HepG2 (cell line): ENCODE measurements around the gene TUBA4B. TPM values are rescaled to one million over a fixed set of nuclear protein-coding genes. Genes with fewer than 3 reads are reported as not detected.

ENCODE experiments used
- AKAP8 ChIP-seq: sonication (generic); formaldehyde crosslinking; IDR thresholded peaks from 2 replicates; pipeline ENCODE4 v1.5.1; 2020; ENCODE audit warnings: mild to moderate bottlenecking, missing genetic modification reagents
- FOXK1 ChIP-seq: sonication (generic); formaldehyde crosslinking; IDR thresholded peaks from 2 replicates; pipeline ENCODE4 v1.4.0; 2020; ENCODE audit warnings: low read depth, missing genetic modification reagents, borderline replicate concordance
- GATA4 ChIP-seq: sonication (generic); IDR thresholded peaks from 2 replicates; pipeline ENCODE4 v1.6.1; 2016; ENCODE audit warnings: antibody characterized with exemption, low read depth, borderline replicate concordance
- GMEB1 ChIP-seq: sonication (generic); formaldehyde crosslinking; IDR thresholded peaks from 2 replicates; pipeline ENCODE4 v1.5.1; 2020; ENCODE audit warnings: missing genetic modification reagents, mild to moderate bottlenecking, borderline replicate concordance
- HMGA1 ChIP-seq: sonication (generic); formaldehyde crosslinking; conservative IDR thresholded peaks from 2 replicates; pipeline ENCODE4 v1.4.0; 2020; ENCODE audit warnings: missing genetic modification reagents
- KLF11 ChIP-seq: IDR thresholded peaks from 2 replicates; pipeline ENCODE4 v1.6.1; 2016; ENCODE audit warnings: missing compliant biosample characterization
- MAFF ChIP-seq: IDR thresholded peaks from 2 replicates; pipeline ENCODE4 v1.6.1; 2011; ENCODE audit warnings: low read depth, low read length, improper control_type of control experiment
- RFXANK ChIP-seq: IDR thresholded peaks from 2 replicates; pipeline ENCODE4 v1.6.1; 2016
- TRAFD1 ChIP-seq: sonication (generic); formaldehyde crosslinking; IDR thresholded peaks from 2 replicates; pipeline ENCODE4 v1.5.1; 2020; ENCODE audit warnings: missing genetic modification reagents, mild to moderate bottlenecking, borderline replicate concordance
- ZFP82 ChIP-seq: sonication (generic); formaldehyde crosslinking; IDR thresholded peaks from 2 replicates; pipeline ENCODE4 v1.5.1; 2020; ENCODE audit warnings: mild to moderate bottlenecking, missing genetic modification reagents, borderline replicate concordance
- ZNF235 ChIP-seq: sonication (generic); formaldehyde crosslinking; IDR thresholded peaks from 2 replicates; pipeline ENCODE4 v1.8.1; 2023; ENCODE audit warnings: mild to moderate bottlenecking, missing genetic modification reagents, borderline replicate concordance
- ZNF441 ChIP-seq: sonication (generic); formaldehyde crosslinking; IDR thresholded peaks from 2 replicates; pipeline ENCODE4 v1.7.0; 2021; ENCODE audit warnings: missing genetic modification reagents, borderline replicate concordance
- ZNF468 ChIP-seq: sonication (generic); formaldehyde crosslinking; IDR thresholded peaks from 2 replicates; pipeline ENCODE4 v1.8.0; 2022; ENCODE audit warnings: mild to moderate bottlenecking, moderate library complexity, missing genetic modification reagents
- ZNF749 ChIP-seq: sonication (generic); formaldehyde crosslinking; IDR thresholded peaks from 2 replicates; pipeline ENCODE4 v1.8.0; 2022; ENCODE audit warnings: mild to moderate bottlenecking, missing genetic modification reagents, moderate library complexity, borderline replicate concordance
- ZSCAN25 ChIP-seq: sonication (generic); formaldehyde crosslinking; IDR thresholded peaks from 2 replicates; pipeline ENCODE4 v1.8.0; 2022; ENCODE audit warnings: mild to moderate bottlenecking, missing genetic modification reagents
- polyA plus RNA-seq, 8 experiments: library from polyadenylated mRNA; depleted of rRNA in 3 of 8; stranded (reverse) in 7 of 8; unstranded in 1 of 8; fragments of >200 nt; fragmentation: Illumina TruSeq in 4 of 8; extraction: Trizol in 4 of 8; gene quantifications; 2 replicates each; pipeline versions ENCODE4 v1.2.1 to v1.2.3, GENCODE V29; 2011 to 2016; ENCODE audit warnings: low read depth in 4 of 8, missing spikeins in 1 of 8, mixed read lengths in 1 of 8; ENCODE audit not compliant: insufficient read depth in 1 of 8
- total RNA-seq, 5 experiments: library from RNA; depleted of rRNA; stranded (reverse); fragments of >200 nt; fragmentation: Illumina TruSeq; extraction: Trizol; gene quantifications; 2 replicates each; pipeline ENCODE4 v1.2.3, GENCODE V29; 2016; ENCODE audit warnings: low read depth in 1 of 5
- TF ChIP-seq, protein P1 (sequence below): IDR thresholded peaks from 2 replicates; pipeline ENCODE4 v1.6.1; 2016; ENCODE audit warnings: low read depth
- TF ChIP-seq, protein P2 (sequence below): IDR thresholded peaks from 2 replicates; pipeline ENCODE4 v1.6.1; 2012; ENCODE audit warnings: low read length, improper control_type of control experiment
- TF ChIP-seq, protein P3 (sequence below): sonication (generic); formaldehyde crosslinking; IDR thresholded peaks from 2 replicates; pipeline ENCODE4 v1.9.0; 2021; ENCODE audit warnings: missing genetic modification reagents, borderline replicate concordance

The TUBA4B gene
- total and polyA plus RNA-seq, 2 of the 13 experiments (the other 11 are each of a cell fraction or from before 2014, with no cell fraction given) = 0.18 to 0.22 TPM

GRCh38 chr2:219250049-219250781 lies 2.8 kb upstream of the TUBA4B start (continued):
- TF ChIP-seq, protein P1, sequence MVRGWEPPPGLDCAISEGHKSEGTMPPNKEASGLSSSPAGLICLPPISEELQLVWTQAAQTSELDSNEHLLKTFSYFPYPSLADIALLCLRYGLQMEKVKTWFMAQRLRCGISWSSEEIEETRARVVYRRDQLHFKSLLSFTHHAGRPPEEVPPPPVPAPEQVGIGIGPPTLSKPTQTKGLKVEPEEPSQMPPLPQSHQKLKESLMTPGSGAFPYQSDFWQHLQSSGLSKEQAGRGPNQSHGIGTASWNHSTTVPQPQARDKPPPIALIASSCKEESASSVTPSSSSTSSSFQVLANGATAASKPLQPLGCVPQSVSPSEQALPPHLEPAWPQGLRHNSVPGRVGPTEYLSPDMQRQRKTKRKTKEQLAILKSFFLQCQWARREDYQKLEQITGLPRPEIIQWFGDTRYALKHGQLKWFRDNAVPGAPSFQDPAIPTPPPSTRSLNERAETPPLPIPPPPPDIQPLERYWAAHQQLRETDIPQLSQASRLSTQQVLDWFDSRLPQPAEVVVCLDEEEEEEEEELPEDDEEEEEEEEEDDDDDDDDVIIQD = peak; percentile 5; the same call in 1 of the 2 replicates
- TF ChIP-seq TRAFD1 (CRISPR knock-in tag) (no peak), ZNF441 (CRISPR knock-in tag) (no peak), RFXANK (no peak), ZNF468 (CRISPR knock-in tag) (no peak), KLF11 (no peak), AKAP8 (CRISPR knock-in tag) (no peak), ZFP82 (no peak), HMGA1 (CRISPR knock-in tag) (no peak), FOXK1 (CRISPR knock-in tag) (peak; percentile 11; the same call in 1 of the 2 replicates), GMEB1 (no peak), GATA4 (no peak), MAFF (no peak), ZSCAN25 (CRISPR knock-in tag) (no peak), ZNF749 (CRISPR knock-in tag) (no peak), ZNF235 (CRISPR knock-in tag) (no peak)
- TF ChIP-seq, protein P2, sequence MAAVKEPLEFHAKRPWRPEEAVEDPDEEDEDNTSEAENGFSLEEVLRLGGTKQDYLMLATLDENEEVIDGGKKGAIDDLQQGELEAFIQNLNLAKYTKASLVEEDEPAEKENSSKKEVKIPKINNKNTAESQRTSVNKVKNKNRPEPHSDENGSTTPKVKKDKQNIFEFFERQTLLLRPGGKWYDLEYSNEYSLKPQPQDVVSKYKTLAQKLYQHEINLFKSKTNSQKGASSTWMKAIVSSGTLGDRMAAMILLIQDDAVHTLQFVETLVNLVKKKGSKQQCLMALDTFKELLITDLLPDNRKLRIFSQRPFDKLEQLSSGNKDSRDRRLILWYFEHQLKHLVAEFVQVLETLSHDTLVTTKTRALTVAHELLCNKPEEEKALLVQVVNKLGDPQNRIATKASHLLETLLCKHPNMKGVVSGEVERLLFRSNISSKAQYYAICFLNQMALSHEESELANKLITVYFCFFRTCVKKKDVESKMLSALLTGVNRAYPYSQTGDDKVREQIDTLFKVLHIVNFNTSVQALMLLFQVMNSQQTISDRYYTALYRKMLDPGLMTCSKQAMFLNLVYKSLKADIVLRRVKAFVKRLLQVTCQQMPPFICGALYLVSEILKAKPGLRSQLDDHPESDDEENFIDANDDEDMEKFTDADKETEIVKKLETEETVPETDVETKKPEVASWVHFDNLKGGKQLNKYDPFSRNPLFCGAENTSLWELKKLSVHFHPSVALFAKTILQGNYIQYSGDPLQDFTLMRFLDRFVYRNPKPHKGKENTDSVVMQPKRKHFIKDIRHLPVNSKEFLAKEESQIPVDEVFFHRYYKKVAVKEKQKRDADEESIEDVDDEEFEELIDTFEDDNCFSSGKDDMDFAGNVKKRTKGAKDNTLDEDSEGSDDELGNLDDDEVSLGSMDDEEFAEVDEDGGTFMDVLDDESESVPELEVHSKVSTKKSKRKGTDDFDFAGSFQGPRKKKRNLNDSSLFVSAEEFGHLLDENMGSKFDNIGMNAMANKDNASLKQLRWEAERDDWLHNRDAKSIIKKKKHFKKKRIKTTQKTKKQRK = no peak
- TF ChIP-seq, protein P3, sequence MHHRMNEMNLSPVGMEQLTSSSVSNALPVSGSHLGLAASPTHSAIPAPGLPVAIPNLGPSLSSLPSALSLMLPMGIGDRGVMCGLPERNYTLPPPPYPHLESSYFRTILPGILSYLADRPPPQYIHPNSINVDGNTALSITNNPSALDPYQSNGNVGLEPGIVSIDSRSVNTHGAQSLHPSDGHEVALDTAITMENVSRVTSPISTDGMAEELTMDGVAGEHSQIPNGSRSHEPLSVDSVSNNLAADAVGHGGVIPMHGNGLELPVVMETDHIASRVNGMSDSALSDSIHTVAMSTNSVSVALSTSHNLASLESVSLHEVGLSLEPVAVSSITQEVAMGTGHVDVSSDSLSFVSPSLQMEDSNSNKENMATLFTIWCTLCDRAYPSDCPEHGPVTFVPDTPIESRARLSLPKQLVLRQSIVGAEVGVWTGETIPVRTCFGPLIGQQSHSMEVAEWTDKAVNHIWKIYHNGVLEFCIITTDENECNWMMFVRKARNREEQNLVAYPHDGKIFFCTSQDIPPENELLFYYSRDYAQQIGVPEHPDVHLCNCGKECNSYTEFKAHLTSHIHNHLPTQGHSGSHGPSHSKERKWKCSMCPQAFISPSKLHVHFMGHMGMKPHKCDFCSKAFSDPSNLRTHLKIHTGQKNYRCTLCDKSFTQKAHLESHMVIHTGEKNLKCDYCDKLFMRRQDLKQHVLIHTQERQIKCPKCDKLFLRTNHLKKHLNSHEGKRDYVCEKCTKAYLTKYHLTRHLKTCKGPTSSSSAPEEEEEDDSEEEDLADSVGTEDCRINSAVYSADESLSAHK (CRISPR knock-in tag) = no peak
